Measurements from ENCODE around the gene NUDT1. TPM values are rescaled to one million over a fixed set of nuclear protein-coding genes. Genes with fewer than 3 reads are reported as not detected.

NUDT1 gene
- total RNA-seq, 1 experiment from 2014 or later, result 37.8 TPM

DNA sequence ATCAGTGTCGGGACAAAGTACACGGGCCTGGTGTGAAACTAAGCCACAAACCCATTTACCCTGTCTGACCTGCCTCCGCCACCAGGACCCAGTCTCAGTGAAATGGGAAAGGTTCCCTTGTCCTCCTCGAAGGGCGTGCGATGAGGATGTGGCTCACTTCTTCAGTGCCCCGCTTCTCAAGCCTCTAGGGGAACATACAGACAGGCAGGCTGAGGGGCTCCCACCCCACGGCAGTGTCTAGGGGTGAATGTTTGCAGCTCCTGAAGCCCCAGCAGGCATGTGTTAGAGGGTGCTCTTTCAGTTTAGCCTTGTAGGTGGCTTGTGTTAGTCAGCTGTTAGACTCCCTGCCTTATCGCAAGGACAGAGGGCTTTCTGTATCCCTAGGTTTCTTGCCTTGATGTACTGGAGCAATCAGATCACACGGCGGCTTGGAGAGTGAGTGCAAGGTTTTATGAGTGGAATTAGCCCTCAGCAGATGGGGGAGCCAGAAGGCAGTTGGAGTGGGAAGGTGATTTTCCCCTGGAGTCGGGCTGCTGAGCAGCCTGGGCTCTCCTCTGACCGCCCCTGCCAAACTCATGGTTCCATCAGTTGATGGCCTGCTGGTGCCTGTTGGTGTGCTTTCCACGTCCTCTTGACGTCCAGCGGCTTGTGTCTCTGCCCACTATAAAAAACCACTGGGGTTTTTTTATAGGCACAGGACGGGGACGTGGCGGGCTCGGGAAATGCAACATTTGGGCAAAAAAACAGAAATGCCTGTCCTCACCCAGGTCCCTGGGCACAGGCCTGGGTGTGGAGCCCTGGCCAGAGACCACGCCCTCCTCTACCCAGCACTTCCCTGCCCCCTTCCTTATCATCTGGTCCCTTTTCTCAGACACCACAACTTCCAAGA, 759 bp downstream of the NUDT1 start:
- in situ Hi-C loops (cut with HindIII; ENCODE audit: low sequenced_read_pairs), result no loop called here
- DNase-seq (ENCODE audit: low spot score), result no peak

DNA sequence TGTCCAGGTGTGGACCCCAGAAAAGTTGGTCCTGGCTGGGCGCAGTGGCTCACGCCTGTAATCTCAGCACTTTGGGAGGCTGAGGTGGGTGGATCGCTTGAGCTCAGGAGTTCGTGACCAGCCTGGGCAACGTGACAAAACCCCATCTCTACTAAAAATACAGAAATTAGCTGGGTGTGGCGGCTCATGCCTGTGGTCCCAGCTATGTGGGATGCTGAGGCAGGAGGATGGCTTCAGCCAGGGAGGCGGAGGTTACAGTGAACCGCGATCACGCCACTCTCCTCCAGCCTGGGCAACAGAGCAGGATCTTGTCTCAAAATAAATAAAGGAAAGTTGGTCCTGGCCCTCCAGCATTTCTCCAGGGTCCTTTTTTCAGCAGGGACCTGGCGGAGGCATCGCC, 1.4 kb downstream of the NUDT1 start:
- DNase-seq (ENCODE audit: low spot score), result no peak
- in situ Hi-C loops (cut with HindIII; ENCODE audit: low sequenced_read_pairs), result no loop called here

DNA sequence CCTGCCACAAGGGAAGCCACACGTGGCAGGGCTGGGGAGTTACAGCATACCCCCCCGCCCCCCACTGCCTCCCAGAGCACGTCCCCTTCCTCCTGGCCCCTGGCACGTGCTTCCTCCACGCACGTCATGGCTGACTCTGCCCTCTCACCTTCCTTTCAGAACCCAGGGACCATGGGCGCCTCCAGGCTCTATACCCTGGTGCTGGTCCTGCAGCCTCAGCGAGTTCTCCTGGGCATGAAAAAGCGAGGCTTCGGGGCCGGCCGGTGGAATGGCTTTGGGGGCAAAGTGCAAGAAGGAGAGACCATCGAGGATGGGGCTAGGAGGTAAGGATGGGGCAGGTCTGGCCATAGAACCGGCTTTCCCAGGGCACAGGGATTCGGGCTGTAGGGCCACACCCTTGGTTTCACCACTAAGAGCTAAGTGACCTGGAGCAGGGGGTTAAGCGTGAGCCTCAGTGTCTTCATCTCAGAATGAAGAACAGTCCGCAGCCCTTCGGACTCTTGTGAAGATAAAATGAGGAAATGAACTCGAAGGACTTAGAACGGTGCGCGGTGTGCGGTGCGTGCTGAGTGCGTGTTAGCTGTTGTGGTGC, 2.5 kb downstream of the NUDT1 start:
- in situ Hi-C loops (cut with HindIII; ENCODE audit: low sequenced_read_pairs), result no loop called here
- no peak for DNase-seq (ENCODE audit: low spot score)

DNA sequence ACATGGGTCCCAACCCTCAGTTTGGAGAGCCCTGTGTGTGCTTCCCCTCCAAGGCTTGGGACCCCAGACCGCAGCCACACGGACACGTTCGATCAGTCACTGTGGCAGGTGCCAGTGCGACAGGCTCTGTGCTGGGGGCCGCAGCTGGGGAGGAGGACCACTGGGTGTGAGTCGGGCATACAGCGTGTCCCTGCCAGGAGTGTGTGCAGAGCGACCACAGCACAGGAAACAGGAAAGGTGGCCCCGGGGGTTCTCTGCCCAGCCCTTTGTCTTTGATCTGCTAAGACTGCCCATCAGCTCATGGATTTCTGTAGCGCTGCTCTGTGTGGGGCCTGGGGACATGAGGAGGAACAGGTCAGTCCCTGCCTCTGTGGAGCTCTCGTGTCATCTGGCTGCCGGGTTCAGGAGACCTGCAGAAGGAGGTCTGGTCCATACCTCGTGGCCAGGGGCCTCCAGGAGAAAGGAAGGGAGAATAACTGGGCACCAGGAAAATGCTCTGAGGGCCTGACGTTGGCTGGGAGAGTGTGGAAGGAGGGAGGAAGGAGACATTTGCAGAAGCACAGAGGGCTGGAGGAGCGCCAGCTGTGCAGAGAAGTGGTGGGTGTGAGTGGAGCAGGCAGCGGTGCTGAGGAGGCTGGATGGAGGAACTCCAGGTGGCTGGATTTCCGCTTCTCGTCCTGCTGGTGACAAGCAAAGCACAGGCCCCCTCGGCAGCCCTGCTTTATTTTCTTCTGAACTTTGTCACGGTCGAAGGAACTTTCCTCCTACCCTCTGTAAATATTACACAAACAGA, 4.1 kb downstream of the NUDT1 start:
- in situ Hi-C loops (cut with HindIII; ENCODE audit: low sequenced_read_pairs), result no loop called here
- no peak for DNase-seq (ENCODE audit: low spot score)

DNA sequence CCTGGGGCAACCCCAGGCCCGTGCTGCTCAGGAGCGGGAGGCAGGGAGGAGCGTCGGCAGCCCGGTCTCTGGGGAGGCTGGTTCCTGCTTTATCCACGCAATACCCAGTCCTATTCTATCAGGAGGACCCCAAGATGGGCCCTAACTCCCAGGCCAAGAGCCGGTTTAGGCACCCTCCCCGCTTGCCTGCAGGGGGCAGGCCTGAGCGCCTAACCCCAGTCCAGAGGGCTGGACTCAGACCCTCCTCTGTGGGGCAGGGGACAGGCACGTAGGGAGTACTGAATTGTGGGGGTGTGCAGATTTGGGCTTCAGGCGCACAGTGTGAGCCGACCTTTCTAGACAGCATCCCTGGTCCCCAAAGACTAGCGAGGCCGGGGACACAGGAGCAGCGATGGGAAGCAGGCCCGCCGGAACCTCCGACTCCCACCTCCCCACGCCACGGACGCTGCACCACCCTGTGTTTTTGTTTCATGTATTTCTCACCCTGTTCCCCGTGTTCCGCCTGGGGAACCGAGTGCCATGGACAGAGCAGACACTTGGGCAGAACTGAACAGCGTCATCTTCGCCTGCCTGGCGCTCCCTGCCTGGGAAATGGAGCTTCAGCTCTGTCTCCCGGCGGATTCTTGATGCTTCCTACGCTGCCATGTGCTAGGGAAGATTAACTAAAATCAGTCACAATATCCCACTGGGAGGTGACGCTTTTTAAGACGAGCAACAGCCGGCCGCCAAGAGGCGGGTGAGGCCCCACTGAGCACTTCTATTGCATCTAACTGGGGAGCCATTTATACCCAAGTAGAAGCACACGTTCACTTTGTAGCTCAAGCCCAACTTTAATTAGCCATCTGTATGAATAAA, 5.3 kb downstream of the NUDT1 start:
- in situ Hi-C loops (cut with HindIII; ENCODE audit: low sequenced_read_pairs), result no loop called here
- peak; percentile 21 for DNase-seq (ENCODE audit: low spot score)

DNA sequence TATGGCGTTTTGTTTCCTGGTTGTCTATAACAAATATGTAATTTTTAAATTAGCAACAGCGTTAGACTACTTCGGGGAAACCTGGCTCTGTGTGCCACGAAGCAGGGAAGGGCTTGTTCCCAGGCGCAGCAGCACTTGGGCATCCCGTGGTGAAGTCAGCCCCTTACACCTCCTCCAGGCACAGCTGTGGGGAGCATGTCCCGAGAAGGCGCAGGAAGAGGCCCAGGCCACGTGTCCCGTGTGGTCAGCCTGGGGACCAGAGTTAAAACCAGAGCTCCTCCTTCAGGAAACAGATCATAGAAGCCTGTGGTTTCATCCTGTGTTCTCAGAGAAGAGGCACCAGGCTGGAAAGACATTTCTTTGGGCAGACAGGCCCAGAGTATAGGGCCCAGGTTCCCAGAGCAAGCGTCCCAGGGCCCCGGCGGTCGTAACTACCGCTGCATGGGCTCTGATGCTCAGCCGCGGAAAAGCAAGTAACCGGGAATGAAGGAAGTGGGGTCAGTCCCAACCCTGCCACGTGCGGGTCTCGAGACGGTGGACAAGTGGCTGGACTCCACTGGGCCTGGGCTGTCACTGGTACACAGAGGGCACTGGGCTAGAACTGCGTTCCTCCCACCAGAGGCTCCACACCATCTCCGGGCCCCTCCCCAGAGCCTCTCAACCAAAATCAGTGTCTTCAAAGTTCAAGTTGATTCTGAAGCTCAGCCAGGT, 7.1 kb downstream of the NUDT1 start:
- DNase-seq (ENCODE audit: low spot score), result peak; percentile 22
- in situ Hi-C loops (cut with HindIII; ENCODE audit: low sequenced_read_pairs), result no loop called here

DNA sequence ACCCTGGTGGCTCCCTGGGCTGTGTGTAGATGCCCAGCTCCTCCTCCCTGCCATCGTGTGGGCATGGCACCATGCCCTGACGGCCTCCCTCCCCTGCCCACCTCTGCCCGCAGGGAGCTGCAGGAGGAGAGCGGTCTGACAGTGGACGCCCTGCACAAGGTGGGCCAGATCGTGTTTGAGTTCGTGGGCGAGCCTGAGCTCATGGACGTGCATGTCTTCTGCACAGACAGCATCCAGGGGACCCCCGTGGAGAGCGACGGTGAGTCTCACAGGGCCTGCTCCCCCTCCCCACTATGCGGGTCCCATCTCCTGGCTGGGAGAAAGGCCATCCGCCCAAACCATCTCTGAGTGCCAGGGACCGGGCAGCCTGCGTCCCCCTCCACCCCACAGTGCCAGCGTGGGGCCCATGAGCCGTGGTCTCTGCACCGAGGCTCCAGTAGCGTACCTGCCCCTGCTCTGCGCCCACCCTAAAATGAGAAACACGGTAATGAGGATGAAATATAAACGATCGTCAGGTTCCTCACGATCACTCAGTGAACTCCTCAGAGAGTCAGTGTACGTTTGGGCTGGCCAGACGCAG, 7.8 kb downstream of the NUDT1 start:
- no peak for DNase-seq (ENCODE audit: low spot score)
- in situ Hi-C loops (cut with HindIII; ENCODE audit: low sequenced_read_pairs), result no loop called here

DNA sequence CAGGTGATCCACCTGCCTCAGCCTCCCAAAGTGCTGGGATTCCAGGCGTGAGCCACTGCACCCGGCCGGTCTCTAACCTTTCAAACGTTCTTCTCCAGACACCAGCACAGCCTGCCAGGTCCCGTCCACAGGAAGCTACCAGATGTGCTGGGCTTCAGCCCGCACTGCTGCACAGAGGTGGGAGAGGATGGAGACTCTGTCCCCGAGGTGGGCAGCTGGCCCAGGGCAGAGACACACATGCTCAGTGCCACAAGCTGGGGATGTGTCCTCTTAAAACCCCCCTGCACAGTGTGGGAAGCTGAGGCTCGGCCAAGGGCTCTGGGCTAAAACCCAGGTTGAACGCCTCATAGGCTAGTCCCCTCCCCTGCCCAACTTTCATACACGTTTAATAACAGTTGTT, 9.4 kb downstream of the NUDT1 start:
- in situ Hi-C loops (cut with HindIII; ENCODE audit: low sequenced_read_pairs), result no loop called here

DNA sequence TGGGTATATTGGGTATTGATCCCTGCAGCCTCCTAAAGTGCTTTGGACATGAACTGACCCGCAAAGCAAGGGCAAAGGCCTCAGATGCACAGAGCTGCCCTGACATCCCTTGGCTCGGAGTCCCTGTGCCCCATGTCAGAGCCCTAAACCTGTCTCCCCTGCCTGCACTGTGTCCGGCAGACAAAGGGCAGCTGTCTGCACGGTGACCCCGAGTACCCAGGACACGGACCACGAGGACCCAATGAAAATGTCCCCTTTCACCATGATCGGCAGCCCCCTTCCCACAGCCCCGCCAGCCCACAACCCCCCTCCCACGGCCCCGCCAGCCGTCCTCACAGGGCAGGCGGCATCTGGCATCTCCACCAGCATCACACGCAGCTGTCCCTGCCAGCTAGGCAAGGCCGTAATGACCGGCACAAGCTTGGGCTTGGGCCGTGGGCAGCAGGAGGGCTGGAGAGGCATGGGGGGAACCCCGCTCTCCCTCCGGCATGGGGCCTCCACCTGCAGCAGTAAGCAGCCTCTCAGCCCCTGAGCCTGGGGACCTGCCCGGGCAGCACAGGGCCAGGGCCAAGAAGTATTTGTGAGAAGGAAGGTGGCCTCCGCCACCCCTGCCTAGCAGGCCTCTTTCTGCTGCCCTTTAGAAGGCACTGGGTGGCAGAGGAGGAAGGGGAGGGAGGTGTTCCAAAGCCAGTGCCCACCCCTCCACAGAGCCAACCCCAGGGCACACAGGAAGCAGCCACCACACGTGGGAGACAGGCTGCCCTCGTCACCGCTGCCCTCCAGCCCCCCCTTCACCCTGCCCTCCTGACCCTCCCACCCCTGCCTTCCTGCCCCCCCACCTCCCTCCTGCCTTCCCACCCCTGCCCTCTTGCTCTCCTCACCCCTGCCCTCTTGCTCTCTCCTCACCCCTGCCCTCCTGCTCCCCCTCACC, 10.1 kb downstream of the NUDT1 start:
- in situ Hi-C loops (cut with HindIII; ENCODE audit: low sequenced_read_pairs), result no loop called here

More for the DNA sequence above, 9.4 kb downstream of the NUDT1 start:
- no peak for DNase-seq (ENCODE audit: low spot score)

DNA sequence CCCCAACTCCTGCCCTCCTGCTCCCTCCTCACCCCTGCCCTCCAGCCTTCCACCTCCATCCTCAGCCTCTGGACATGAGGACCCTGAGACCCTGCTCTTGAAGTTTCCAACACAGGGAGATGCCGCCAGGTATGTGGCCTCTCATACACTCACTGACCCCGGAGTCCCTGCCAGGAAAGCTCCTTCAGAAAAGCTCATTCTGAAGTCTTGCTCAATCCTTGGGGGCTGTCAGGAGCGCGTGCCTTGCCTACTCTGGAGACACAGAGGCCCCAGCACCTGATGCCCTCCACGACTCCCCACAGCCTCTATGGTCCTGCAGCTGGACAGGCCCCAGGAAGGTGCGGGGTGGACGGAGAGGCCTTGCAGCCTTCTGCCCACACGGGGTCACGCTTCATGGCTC, 11.0 kb downstream of the NUDT1 start:
- no peak for DNase-seq (ENCODE audit: low spot score)
- in situ Hi-C loops (cut with HindIII; ENCODE audit: low sequenced_read_pairs), result no loop called here

More for the DNA sequence above, 10.1 kb downstream of the NUDT1 start:
- no peak for DNase-seq (ENCODE audit: low spot score)

DNA sequence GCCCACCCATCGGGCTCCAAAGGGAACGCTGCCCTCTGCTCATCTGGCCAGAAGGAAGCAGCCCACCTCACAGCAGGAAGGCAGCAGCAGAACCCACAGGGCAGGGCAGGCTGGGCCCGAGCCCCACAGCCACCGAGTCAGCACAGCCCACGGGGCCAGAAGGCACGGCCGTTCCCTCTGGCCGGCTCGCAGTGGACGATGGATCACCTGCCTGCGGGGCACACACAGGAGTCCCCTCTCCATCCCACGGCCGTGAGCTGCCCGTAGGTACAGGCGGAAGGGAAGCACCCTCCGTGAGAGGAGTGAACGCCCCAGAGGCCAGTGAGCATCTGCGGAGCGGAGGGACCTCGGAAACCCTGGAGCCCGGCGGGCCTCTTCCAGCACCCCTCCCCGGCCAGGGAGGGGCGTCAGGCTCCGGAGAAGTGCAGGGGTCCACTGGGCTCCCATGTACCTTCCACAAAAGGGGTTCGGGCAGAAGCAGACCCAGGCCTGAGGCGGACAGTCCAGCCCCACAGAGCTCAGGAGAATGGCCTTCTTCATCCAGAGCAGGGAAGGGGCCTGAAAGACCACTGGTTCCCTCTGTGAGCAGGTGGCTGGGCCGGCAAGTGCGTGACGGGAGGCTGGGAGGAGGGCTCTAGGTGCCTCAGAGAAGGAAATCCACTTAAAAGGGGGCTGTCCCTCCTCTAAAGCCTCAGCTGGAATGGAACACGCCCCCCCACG, 11.7 kb downstream of the NUDT1 start:
- no peak for DNase-seq (ENCODE audit: low spot score)
- in situ Hi-C loops (cut with HindIII; ENCODE audit: low sequenced_read_pairs), result no loop called here

DNA sequence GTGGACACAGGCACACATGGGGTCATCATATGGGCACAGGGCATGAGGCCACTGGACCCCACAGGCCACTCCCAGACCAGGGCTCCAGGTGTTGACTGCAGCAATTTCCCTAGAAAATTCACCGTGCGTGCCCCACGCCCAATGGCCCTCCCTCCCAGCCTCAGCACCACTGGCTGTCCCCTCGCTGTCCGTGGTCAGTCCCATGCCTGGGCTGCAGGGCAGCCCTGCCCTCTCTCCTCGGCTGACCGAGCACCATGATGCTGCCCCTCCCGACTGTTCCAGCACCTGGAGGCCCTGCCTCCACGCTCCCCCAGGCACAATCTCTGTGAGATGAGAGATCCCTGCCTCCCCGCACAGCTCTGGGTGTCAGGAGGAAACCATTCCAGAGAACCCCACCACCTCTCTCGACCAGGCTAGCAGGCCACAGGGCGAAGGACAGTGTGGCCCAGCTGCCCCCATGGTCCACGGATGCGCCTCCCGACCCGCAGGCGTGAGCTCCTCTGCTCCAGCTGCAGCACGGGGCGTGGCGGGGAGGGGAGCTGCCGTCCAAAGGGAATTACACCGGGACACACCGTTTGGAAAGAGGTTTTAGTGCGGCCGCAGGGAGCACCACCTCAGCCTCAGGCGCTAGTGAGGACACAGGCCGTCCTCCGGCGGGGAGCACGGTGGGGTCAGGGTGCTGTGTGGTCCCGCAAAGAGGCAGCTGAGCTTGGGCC, 12.6 kb downstream of the NUDT1 start:
- in situ Hi-C loops (cut with HindIII; ENCODE audit: low sequenced_read_pairs), result no loop called here
- DNase-seq (ENCODE audit: low spot score), result no peak

DNA sequence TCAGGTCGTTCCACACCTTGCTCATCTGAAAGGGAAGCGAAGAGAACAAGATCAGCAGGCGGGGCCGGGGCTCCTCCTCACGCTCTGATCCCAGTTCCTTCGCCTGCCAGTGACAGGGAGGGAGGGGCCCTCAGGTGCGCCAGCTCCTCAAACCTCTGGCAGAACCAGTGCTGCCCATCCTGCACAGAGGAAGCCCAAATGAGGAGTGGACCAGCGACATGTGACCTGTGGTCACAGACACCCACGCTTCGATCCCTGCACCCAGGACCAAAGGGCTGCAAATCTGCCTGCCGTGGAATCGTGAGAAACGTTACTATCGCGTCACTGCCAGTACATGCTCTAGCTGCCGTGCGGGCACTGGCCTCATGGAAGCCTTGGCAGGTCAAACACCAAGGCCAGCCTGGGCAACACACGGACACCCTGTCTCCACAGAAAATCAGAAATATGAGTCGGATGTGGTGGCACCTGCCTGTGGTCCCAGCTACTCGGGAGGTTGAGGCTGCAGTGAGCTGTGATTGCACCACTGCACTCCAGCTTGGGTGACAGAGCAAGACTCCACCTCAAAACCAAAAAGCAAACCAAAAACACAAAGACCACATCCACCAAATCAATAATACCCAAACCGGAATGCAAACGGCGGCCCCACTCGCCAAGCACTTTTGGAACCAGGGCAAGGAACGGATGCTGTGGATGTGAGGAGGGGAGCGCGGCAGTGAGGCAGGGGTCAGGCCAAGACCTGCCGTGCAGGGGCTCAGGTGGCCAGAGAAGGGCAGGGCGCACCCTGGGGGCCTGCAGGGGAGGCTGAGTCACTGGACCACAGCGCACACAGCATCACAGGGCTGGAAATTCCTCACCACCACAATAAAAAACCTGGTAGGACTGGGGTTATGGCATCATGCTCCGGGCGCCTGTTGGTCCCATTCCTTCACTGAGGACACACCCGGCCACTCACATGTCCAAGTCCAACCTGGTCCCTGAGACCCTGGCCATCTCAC, 13.4 kb downstream of the NUDT1 start:
- no peak for DNase-seq (ENCODE audit: low spot score)

DNA sequence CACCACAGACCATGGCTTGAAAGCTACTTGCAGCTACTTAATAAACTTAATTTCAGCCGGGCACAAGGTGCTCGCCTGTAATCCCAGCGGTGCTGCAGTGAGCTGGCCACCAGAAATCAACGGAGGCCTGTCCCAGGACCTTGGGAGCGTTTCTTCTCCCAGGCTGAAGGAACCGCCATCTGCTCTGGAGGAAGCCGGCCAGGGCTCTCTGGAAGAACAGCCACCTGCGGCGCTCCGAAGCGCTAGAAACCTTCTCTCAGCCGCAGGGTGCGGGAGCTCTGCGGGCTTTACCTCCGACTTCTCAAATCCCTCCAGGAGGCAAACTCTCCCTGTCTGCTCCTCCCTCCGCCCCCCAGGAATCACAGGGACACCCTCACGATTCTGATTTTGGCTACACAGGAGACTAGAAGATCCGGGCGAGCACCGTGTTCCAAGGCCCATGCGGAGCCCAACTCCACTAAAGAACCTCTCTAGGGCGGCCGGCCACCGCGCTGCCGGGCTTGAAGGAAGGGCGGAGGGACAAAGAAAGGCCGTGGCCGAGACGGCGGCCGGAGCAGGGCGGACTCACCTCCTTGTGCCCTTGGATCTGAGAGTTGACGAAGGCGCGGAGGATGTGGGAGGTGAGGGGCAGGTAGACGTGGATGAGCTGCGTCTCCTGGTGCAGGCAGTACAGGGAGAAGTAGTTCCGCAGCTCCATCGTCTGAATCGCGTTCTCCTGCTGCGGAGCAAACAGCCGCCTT, 14.4 kb downstream of the NUDT1 start:
- peak; percentile 69 for DNase-seq (ENCODE audit: low spot score)
- in situ Hi-C loops (cut with HindIII; ENCODE audit: low sequenced_read_pairs), result no loop called here

More for the DNA sequence above, 13.4 kb downstream of the NUDT1 start:
- in situ Hi-C loops (cut with HindIII; ENCODE audit: low sequenced_read_pairs), result no loop called here

All from G401 (cell line).